GM21619 (cell line): ENCODE measurements around the gene NAP1L3.

ENCODE experiments used
- ATAC-seq: cut with Tn5 transposase; IDR thresholded peaks from one replicate; pipeline ENCODE4 v1.9.1; 2021; ENCODE audit not compliant: unreplicated experiment

NAP1L3 gene

GRCh38 chrX:93673056-93673868 lies at the start of gene NAP1L3:
Gene NAP1L3 (minus strand): TSS chrX:93673578. CDS start chrX:93673304, 274 bp downstream.
- ATAC-seq, result peak; percentile 77

GRCh38 chrX:93711076-93711475 lies 37.7 kb upstream of the NAP1L3 start:
- no peak for ATAC-seq

GRCh38 chrX:93703701-93704100 lies 30.3 kb upstream of the NAP1L3 start:
- ATAC-seq, result no peak

GRCh38 chrX:93695981-93696380 lies 22.6 kb upstream of the NAP1L3 start:
- ATAC-seq, result no peak

- no peak for ATAC-seq
These were observed 492 bp upstream of the NAP1L3 start, which contains the start of gene FAM133A for GRCh38 chrX:93673869-93674271. Gene FAM133A (plus strand): TSS chrX:93674206. CDS start chrX:93709420, 35,214 bp downstream.

- ATAC-seq, result no peak
These were observed 12.8 kb downstream of the NAP1L3 start for GRCh38 chrX:93660575-93660974.

- no peak for ATAC-seq
These were observed 24.0 kb downstream of the NAP1L3 start for GRCh38 chrX:93649381-93649780.

GRCh38 chrX:93637591-93637990 lies 35.8 kb downstream of the NAP1L3 start:
- ATAC-seq, result no peak
